HEK293 (cell line): ENCODE measurements around the gene FOXG1.

ENCODE experiments used
- ATF2 ChIP-seq: fragments of 450-650 bp; formaldehyde crosslinking; IDR thresholded peaks from 2 replicates; pipeline ENCODE4 v1.5.1; 2016; ENCODE audit warnings: missing biosample characterization, missing genetic modification characterization, low read depth
- PRDM2 ChIP-seq: fragments of 450-650 bp; formaldehyde crosslinking; IDR thresholded peaks from 2 replicates; pipeline ENCODE4 v1.5.1; 2016; ENCODE audit warnings: missing biosample characterization, missing genetic modification characterization, borderline replicate concordance
- ZBTB1 ChIP-seq: fragments of 450-650 bp; formaldehyde crosslinking; IDR thresholded peaks from 2 replicates; pipeline ENCODE4 v1.5.1; 2016; ENCODE audit warnings: missing biosample characterization, missing genetic modification characterization
- ZBTB10 ChIP-seq: fragments of 450-650 bp; formaldehyde crosslinking; IDR thresholded peaks from 2 replicates; pipeline ENCODE4 v1.5.1; 2016; ENCODE audit warnings: missing biosample characterization, missing genetic modification characterization
- ZFP41 ChIP-seq: fragments of 450-650 bp; formaldehyde crosslinking; IDR thresholded peaks from 2 replicates; pipeline ENCODE4 v1.5.1; 2016; ENCODE audit warnings: missing biosample characterization, missing genetic modification characterization, borderline replicate concordance
- ZNF223 ChIP-seq: fragments of 450-650 bp; formaldehyde crosslinking; IDR thresholded peaks from 2 replicates; pipeline ENCODE4 v1.5.1; 2016; ENCODE audit warnings: missing biosample characterization, missing genetic modification characterization
- ZNF274 ChIP-seq, 2 experiments: fragments of 200-500 bp in 1 of 2; fragments of 450-650 bp in 1 of 2; sonication (Bioruptor generic) in 1 of 2; formaldehyde crosslinking in 1 of 2; IDR thresholded peaks; 2 replicates each; pipeline versions ENCODE4 v1.5.1 to v1.6.1; 2014 to 2016; ENCODE audit warnings: borderline replicate concordance in 1 of 2, inconsistent platforms in 1 of 2, low read length in 1 of 2, missing biosample characterization in 1 of 2, missing genetic modification characterization in 1 of 2
- ZNF354C ChIP-seq: fragments of 450-650 bp; formaldehyde crosslinking; IDR thresholded peaks from 2 replicates; pipeline ENCODE4 v1.5.1; 2016; ENCODE audit warnings: missing biosample characterization, missing genetic modification characterization, low read depth, borderline replicate concordance
- ZNF473 ChIP-seq: fragments of 450-650 bp; formaldehyde crosslinking; IDR thresholded peaks from 2 replicates; pipeline ENCODE4 v1.5.1; 2017; ENCODE audit warnings: missing biosample characterization, missing genetic modification characterization
- ZNF596 ChIP-seq: fragments of 450-650 bp; IDR thresholded peaks from 2 replicates; pipeline ENCODE4 v1.5.0; 2018; ENCODE audit warnings: missing biosample characterization, mild to moderate bottlenecking, missing genetic modification characterization, moderate library complexity
- ZNF660 ChIP-seq: fragments of 450-650 bp; IDR thresholded peaks from 2 replicates; pipeline ENCODE4 v1.5.1; 2018; ENCODE audit warnings: missing biosample characterization, mild to moderate bottlenecking, missing genetic modification characterization
- TF ChIP-seq, protein P1 (sequence below): fragments of 450-650 bp; formaldehyde crosslinking; IDR thresholded peaks from 2 replicates; pipeline ENCODE4 v1.5.1; 2016; ENCODE audit warnings: missing biosample characterization, missing genetic modification characterization
- TF ChIP-seq, protein P2 (sequence below): fragments of 450-650 bp; formaldehyde crosslinking; conservative IDR thresholded peaks from 2 replicates; pipeline ENCODE4 v1.5.1; 2016; ENCODE audit warnings: low read depth, missing biosample characterization, missing genetic modification characterization

GRCh38 chr14:28762955-28763326, 3.6 kb upstream of the FOXG1 start:
- TF ChIP-seq PRDM2 (tag by site-specific recombination): no peak
- no peak for TF ChIP-seq ZNF473 (tag by site-specific recombination)
- TF ChIP-seq, protein P1, sequence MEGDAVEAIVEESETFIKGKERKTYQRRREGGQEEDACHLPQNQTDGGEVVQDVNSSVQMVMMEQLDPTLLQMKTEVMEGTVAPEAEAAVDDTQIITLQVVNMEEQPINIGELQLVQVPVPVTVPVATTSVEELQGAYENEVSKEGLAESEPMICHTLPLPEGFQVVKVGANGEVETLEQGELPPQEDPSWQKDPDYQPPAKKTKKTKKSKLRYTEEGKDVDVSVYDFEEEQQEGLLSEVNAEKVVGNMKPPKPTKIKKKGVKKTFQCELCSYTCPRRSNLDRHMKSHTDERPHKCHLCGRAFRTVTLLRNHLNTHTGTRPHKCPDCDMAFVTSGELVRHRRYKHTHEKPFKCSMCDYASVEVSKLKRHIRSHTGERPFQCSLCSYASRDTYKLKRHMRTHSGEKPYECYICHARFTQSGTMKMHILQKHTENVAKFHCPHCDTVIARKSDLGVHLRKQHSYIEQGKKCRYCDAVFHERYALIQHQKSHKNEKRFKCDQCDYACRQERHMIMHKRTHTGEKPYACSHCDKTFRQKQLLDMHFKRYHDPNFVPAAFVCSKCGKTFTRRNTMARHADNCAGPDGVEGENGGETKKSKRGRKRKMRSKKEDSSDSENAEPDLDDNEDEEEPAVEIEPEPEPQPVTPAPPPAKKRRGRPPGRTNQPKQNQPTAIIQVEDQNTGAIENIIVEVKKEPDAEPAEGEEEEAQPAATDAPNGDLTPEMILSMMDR (tag by site-specific recombination): no peak
- TF ChIP-seq ZNF274 (IDR thresholded peaks at IDR 0.05; ENCODE audit: low read length): no peak
- TF ChIP-seq ZNF274 (tag by site-specific recombination; IDR thresholded peaks at IDR 0.05; ENCODE audit: borderline replicate concordance): no peak
- TF ChIP-seq ZNF660 (tag by site-specific recombination): no peak
- no peak for TF ChIP-seq ZNF223 (tag by site-specific recombination)
- no peak for TF ChIP-seq ATF2 (tag by site-specific recombination)
- TF ChIP-seq ZBTB10 (tag by site-specific recombination): no peak
- no peak for TF ChIP-seq ZNF354C (tag by site-specific recombination)
- no peak for TF ChIP-seq ZNF596 (tag by site-specific recombination)
- TF ChIP-seq ZFP41 (tag by site-specific recombination): no peak
- no peak for TF ChIP-seq ZBTB1 (tag by site-specific recombination)
- TF ChIP-seq, protein P2, sequence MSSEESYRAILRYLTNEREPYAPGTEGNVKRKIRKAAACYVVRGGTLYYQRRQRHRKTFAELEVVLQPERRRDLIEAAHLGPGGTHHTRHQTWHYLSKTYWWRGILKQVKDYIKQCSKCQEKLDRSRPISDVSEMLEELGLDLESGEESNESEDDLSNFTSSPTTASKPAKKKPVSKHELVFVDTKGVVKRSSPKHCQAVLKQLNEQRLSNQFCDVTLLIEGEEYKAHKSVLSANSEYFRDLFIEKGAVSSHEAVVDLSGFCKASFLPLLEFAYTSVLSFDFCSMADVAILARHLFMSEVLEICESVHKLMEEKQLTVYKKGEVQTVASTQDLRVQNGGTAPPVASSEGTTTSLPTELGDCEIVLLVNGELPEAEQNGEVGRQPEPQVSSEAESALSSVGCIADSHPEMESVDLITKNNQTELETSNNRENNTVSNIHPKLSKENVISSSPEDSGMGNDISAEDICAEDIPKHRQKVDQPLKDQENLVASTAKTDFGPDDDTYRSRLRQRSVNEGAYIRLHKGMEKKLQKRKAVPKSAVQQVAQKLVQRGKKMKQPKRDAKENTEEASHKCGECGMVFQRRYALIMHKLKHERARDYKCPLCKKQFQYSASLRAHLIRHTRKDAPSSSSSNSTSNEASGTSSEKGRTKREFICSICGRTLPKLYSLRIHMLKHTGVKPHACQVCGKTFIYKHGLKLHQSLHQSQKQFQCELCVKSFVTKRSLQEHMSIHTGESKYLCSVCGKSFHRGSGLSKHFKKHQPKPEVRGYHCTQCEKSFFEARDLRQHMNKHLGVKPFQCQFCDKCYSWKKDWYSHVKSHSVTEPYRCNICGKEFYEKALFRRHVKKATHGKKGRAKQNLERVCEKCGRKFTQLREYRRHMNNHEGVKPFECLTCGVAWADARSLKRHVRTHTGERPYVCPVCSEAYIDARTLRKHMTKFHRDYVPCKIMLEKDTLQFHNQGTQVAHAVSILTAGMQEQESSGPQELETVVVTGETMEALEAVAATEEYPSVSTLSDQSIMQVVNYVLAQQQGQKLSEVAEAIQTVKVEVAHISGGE: no peak
